Ecto neural progenitor cell (in vitro differentiated cells): ENCODE results near the gene PPIF.

Source experiments
- DNase-seq: peaks from one replicate; pipeline ENCODE4 v3.0.0-alpha.2; 2018; ENCODE audit warnings: low spot score

The PPIF gene

DNA sequence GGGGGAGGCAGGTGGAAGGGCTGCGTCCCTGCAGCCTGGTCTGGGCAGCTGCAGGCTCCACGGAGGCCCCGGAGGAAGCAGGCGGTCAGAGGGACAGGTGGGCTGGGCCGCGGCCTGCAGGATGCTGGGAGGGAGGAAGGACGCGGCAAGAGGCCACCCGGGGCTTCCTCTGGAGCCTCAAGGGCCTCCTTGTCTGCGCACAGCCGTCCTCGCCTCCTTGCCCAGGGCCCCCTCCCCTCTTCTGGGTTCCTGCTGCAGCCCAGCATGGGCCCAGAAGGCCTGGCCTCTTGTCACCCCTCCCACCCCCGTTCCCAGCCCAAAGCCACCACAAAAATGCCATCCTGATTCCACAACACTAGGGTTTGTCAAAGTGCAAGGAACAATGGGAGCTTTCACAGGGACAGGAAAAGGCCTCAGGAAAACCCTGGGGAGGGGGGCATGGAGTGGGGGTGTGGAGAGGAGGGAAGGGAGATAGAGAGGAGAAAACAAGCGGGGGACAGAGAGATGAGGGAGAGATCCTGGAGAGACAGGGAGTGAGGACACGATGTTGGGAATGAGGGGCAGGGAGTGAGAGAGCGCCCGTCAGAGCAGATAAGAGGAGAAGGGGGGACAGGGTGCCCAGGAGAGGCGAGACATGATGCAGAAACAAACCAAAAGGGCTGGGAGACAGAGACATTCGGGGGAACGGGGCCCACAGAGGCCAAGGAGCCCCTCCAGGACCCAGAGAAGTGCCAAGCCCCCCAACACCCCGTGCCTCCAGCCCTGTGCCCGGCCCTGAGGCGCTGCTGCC is 56.4 kb downstream of the PPIF start:
- no peak for DNase-seq

DNA sequence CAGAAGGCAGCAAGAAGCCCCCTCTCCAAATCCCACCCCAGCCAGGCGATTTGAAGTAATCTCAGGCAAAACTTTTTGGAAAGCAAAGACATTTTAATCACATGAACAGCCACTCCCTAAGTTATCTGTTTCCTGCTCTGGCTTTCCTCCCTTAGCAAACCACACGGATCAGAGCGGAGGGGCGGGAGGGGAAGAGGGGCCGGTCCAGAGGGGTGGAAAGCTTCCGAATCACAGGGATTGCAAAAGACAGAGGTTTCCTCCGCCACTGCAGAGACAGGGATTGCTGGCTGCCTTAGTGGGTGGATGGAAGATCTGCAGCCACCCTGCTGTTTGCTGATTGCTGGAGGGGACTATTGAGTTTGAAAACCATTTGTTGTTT is 57.0 kb downstream of the PPIF start:
- no peak for DNase-seq

DNA sequence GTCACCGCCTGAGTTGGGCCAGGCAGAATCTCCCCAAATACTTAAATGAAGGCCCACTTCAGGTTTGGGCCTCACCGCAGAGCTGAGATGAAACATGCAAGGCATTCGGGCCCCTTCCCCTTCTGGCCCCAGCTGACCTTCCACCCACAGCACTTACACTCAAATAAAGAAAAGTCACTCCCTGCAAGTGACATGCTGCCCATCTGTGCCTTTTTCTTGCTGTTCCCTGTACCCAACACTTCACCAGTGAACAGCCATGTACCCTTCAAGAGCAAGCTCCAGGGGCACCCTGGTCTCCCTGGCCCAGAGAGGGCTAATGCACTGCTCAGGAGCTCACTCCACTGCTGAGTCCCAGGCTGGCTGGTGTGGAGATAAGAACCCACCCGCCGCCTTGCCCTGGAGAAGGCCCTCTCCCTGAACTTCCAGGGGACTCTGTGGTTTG is 57.4 kb downstream of the PPIF start:
- no peak for DNase-seq
